H9 (cell line): Measurements from ENCODE around the gene ZNF578. TPM values are rescaled to one million over a fixed set of nuclear protein-coding genes. Genes with fewer than 3 reads are reported as not detected.
"Not testable (repeated sequence)": the region's sequence is repeated elsewhere in the genome, so short reads cannot be mapped to it uniquely, and the experiment has no call there.

Source experiments
- DNase-seq: peaks from one replicate; pipeline ENCODE4 v3.0.0-alpha.2; 2017
- H2AFZ ChIP-seq: one replicate; pipeline ENCODE4 v1.6.1; 2013; ENCODE audit warnings: mild to moderate bottlenecking, low read length, control low read depth, moderate library complexity
- H2AK5ac ChIP-seq: 2 replicates; pipeline ENCODE4 v1.6.1; 2013; ENCODE audit warnings: low read length, control low read depth, mixed read lengths; ENCODE audit not compliant: insufficient read length
- H2BK120ac ChIP-seq: one replicate; pipeline ENCODE4 v1.6.1; 2013; ENCODE audit warnings: low read depth, mild to moderate bottlenecking, low read length, control low read depth, inconsistent platforms; ENCODE audit not compliant: poor library complexity, severe bottlenecking
- H2BK12ac ChIP-seq: 2 replicates; pipeline ENCODE4 v1.6.1; 2013; ENCODE audit warnings: low read length, control low read depth, mixed read lengths, low read depth; ENCODE audit not compliant: insufficient read length
- H2BK15ac ChIP-seq: 2 replicates; pipeline ENCODE4 v1.6.1; 2013; ENCODE audit warnings: low read depth, low read length, control low read depth
- H2BK20ac ChIP-seq: one replicate; pipeline ENCODE4 v1.6.1; 2013; ENCODE audit warnings: low read depth, mild to moderate bottlenecking, low read length, control low read depth, inconsistent platforms; ENCODE audit not compliant: poor library complexity, severe bottlenecking
- H2BK5ac ChIP-seq: 2 replicates; pipeline ENCODE4 v1.6.1; 2013; ENCODE audit warnings: low read length, control low read depth, mixed read lengths; ENCODE audit not compliant: insufficient read length
- H3K14ac ChIP-seq: 2 replicates; pipeline ENCODE4 v1.6.1; 2013; ENCODE audit warnings: low read length, control low read depth; ENCODE audit not compliant: insufficient read depth
- H3K18ac ChIP-seq: 2 replicates; pipeline ENCODE4 v1.6.1; 2013; ENCODE audit warnings: low read depth, mild to moderate bottlenecking, mixed read lengths, low read length, control low read depth; ENCODE audit not compliant: insufficient read length
- H3K23ac ChIP-seq: 2 replicates; pipeline ENCODE4 v1.6.1; 2013; ENCODE audit warnings: low read length, control low read depth, mixed read lengths, low read depth; ENCODE audit not compliant: insufficient read length
- H3K23me2 ChIP-seq: 2 replicates; pipeline ENCODE4 v1.6.1; 2013; ENCODE audit warnings: low read depth, mild to moderate bottlenecking, mixed read lengths, low read length, control low read depth; ENCODE audit not compliant: insufficient read length, poor library complexity, severe bottlenecking
- H3K27ac ChIP-seq: 2 replicates; pipeline ENCODE4 v1.5.1; 2013; ENCODE audit warnings: low read length, control low read depth, mixed read lengths, low read depth; ENCODE audit not compliant: insufficient read length
- H3K27me3 ChIP-seq: 2 replicates; pipeline ENCODE4 v1.6.1; 2013; ENCODE audit warnings: low read length, control low read depth, inconsistent platforms; ENCODE audit not compliant: insufficient read depth
- H3K4ac ChIP-seq: 2 replicates; pipeline ENCODE4 v1.6.1; 2013; ENCODE audit warnings: low read depth, mild to moderate bottlenecking, control low read depth, inconsistent platforms, low read length, moderate library complexity
- H3K4me1 ChIP-seq: 2 replicates; pipeline ENCODE4 v1.6.1; 2013; ENCODE audit warnings: low read length, control low read depth, inconsistent platforms; ENCODE audit not compliant: insufficient read depth
- H3K4me2 ChIP-seq: 2 replicates; pipeline ENCODE4 v1.6.1; 2013; ENCODE audit warnings: low read length, control low read depth, mixed read lengths; ENCODE audit not compliant: insufficient read length, insufficient read depth
- H3K56ac ChIP-seq: 2 replicates; pipeline ENCODE4 v1.6.1; 2013; ENCODE audit warnings: low read depth, mild to moderate bottlenecking, mixed read lengths, low read length, control low read depth; ENCODE audit not compliant: insufficient read length
- H3K79me1 ChIP-seq: 2 replicates; pipeline ENCODE4 v1.6.1; 2013; ENCODE audit warnings: low read depth, mild to moderate bottlenecking, moderate library complexity, low read length, control low read depth, inconsistent platforms; ENCODE audit not compliant: insufficient read depth, poor library complexity, severe bottlenecking
- H3K79me2 ChIP-seq: 2 replicates; pipeline ENCODE4 v1.6.1; 2013; ENCODE audit warnings: low read length, control low read depth, inconsistent platforms; ENCODE audit not compliant: insufficient read depth
- H3K9ac ChIP-seq: 2 replicates; pipeline ENCODE4 v1.6.1; 2013; ENCODE audit warnings: low read length, control low read depth, mixed read lengths; ENCODE audit not compliant: insufficient read length; ENCODE audit errors: extremely low read depth
- H3K9me3 ChIP-seq: one replicate; pipeline ENCODE4 v1.6.1; 2013; ENCODE audit warnings: low read depth, low read length, inconsistent platforms; ENCODE audit not compliant: control insufficient read depth
- H3T11ph ChIP-seq: one replicate; pipeline ENCODE4 v1.6.1; 2013; ENCODE audit warnings: mild to moderate bottlenecking, low read length, control low read depth, inconsistent platforms
- H4K20me1 ChIP-seq: one replicate; pipeline ENCODE4 v1.6.1; 2013; ENCODE audit not compliant: control insufficient read depth, insufficient read length, insufficient read depth
- H4K5ac ChIP-seq: 2 replicates; pipeline ENCODE4 v1.6.1; 2013; ENCODE audit warnings: low read depth, mild to moderate bottlenecking, mixed read lengths, low read length, control low read depth; ENCODE audit not compliant: insufficient read length
- H4K8ac ChIP-seq: replicated peaks from 2 replicates; pipeline ENCODE4 v1.6.1; 2013; ENCODE audit warnings: low read length, control low read depth, mixed read lengths, low read depth; ENCODE audit not compliant: insufficient read length
- H4K91ac ChIP-seq: 2 replicates; pipeline ENCODE4 v1.6.1; 2013; ENCODE audit warnings: low read depth, mild to moderate bottlenecking, moderate library complexity, mixed read lengths, low read length, control low read depth; ENCODE audit not compliant: insufficient read length
- H3K27ac Mint-ChIP-seq, 3 experiments: 2 replicates in 2 of 3; 3 replicates in 1 of 3; pipeline ENCODE4 v1.8.0; 2020 to 2021; ENCODE audit warnings: mixed read lengths in 3 of 3, mild to moderate bottlenecking in 1 of 3, moderate library complexity in 1 of 3
- H3K27me3 Mint-ChIP-seq: 2 replicates; pipeline ENCODE4 v1.8.0; 2021; ENCODE audit warnings: low read depth, mild to moderate bottlenecking, moderate library complexity, mixed read lengths
- H3K36me3 Mint-ChIP-seq, 3 experiments: 2 replicates in 2 of 3; 3 replicates in 1 of 3; pipeline ENCODE4 v1.8.0; 2020 to 2021; ENCODE audit warnings: low read depth in 3 of 3, mixed read lengths in 3 of 3; ENCODE audit not compliant: insufficient read depth in 1 of 3
- H3K4me1 Mint-ChIP-seq, 2 experiments: 2 replicates each; pipeline ENCODE4 v1.8.0; 2020; ENCODE audit warnings: mixed read lengths in 2 of 2
- H3K4me3 Mint-ChIP-seq, 2 experiments: 2 replicates in 1 of 2; 3 replicates in 1 of 2; pipeline ENCODE4 v1.8.0; 2020 to 2021; ENCODE audit warnings: mild to moderate bottlenecking in 2 of 2, mixed read lengths in 2 of 2, moderate library complexity in 1 of 2
- H3K9me3 Mint-ChIP-seq, 2 experiments: 2 replicates in 1 of 2; 3 replicates in 1 of 2; pipeline ENCODE4 v1.8.0; 2020; ENCODE audit warnings: mild to moderate bottlenecking in 2 of 2, mixed read lengths in 2 of 2, moderate library complexity in 1 of 2
- WGBS: extraction: QIAGEN DNeasy Blood & Tissue Kit; methylation state at CpG from one replicate; pipeline ENCODE4 v1.1.7; 2013; ENCODE audit warnings: missing lambda C conversion rate, low lambda C conversion rate, mixed read lengths; ENCODE audit not compliant: insufficient read length; ENCODE audit errors: extremely low coverage; 5-methylcytosine and 5-hydroxymethylcytosine counted together
- total RNA-seq: library from RNA; stranded (reverse); gene quantifications from 2 replicates; pipeline ENCODE4 v1.2.1, GENCODE V29; 2021

The ZNF578 gene
- total RNA-seq, 1 experiment from 2014 or later, result 5.3 TPM

GRCh38 chr19:52541176-52541575 is 87.8 kb downstream of the ZNF578 start:
- not testable (repeated sequence) for H3K27ac Mint-ChIP-seq, DNase-seq, H3K4me1 ChIP-seq, H2AK5ac ChIP-seq, H3K27me3 ChIP-seq, H3K23ac ChIP-seq, H3T11ph ChIP-seq, H4K91ac ChIP-seq, H3K27ac ChIP-seq, H2BK120ac ChIP-seq, H3K23me2 ChIP-seq, H3K9ac ChIP-seq, H3K18ac ChIP-seq, H3K4ac ChIP-seq, H3K9me3 ChIP-seq, H3K56ac ChIP-seq, H2AFZ ChIP-seq, H2BK5ac ChIP-seq, H2BK12ac ChIP-seq, H4K8ac ChIP-seq, H3K27me3 Mint-ChIP-seq, H3K79me1 ChIP-seq, H3K9me3 Mint-ChIP-seq, H2BK15ac ChIP-seq, H3K4me1 Mint-ChIP-seq, H3K79me2 ChIP-seq, H4K20me1 ChIP-seq, H3K4me2 ChIP-seq, H4K5ac ChIP-seq, H2BK20ac ChIP-seq, H3K4me3 Mint-ChIP-seq, H3K14ac ChIP-seq
- peaks cover 8 to 35% (median 20%) of the 10 kb centered on the region in 3 experiments for H3K36me3 Mint-ChIP-seq
- no CpG with 5 or more reads among the region's 5 CpGs for WGBS
